Fibroblast of lung (primary cell): ENCODE data around the gene OXER1. TPM values are rescaled to one million over a fixed set of nuclear protein-coding genes. Genes with fewer than 3 reads are reported as not detected.

ENCODE experiments used
- DNase-seq, 2 donors: peaks; one replicate each; pipeline versions ENCODE4 v3.0.0 to v3.0.0-alpha.2; 2010; ENCODE audit warnings: low read depth in 2 of 2
- H2AFZ ChIP-seq: 2 replicates; pipeline ENCODE4 v1.5.1; 2012; ENCODE audit warnings: low read length, control low read depth, inconsistent platforms
- H3K27ac ChIP-seq: 2 replicates; pipeline ENCODE4 v1.5.1; 2011; ENCODE audit warnings: low read length, control low read depth; ENCODE audit not compliant: insufficient read depth
- H3K27me3 ChIP-seq: 2 replicates; pipeline ENCODE4 v1.5.1; 2011; ENCODE audit warnings: mild to moderate bottlenecking, low read length; ENCODE audit not compliant: control insufficient read depth, insufficient read depth
- H3K36me3 ChIP-seq: 2 replicates; pipeline ENCODE4 v1.5.1; 2011; ENCODE audit warnings: low read length; ENCODE audit not compliant: control insufficient read depth, insufficient read depth
- H3K4me1 ChIP-seq: 2 replicates; pipeline ENCODE4 v1.5.1; 2011; ENCODE audit warnings: low read length; ENCODE audit not compliant: control insufficient read depth, insufficient read depth; ENCODE audit errors: extremely low read depth
- H3K4me2 ChIP-seq: 2 replicates; pipeline ENCODE4 v1.5.1; 2011; ENCODE audit warnings: low read length, control low read depth; ENCODE audit not compliant: insufficient read depth; ENCODE audit errors: extremely low read depth
- H3K4me3 ChIP-seq, 4 experiments: fragments of 200-600 bp in 1 of 4; sonication (generic) in 1 of 4; replicated peaks in 1 of 4; 2 replicates each; pipeline ENCODE4 v1.5.1; 2011 to 2016; ENCODE audit warnings: low read length in 4 of 4, low read depth in 3 of 4, mild to moderate bottlenecking in 3 of 4, control low read depth in 2 of 4, inconsistent platforms in 1 of 4, mixed read lengths in 1 of 4; ENCODE audit not compliant: insufficient read depth in 1 of 4; ENCODE audit errors: control extremely low read depth in 1 of 4
- H3K79me2 ChIP-seq: 2 replicates; pipeline ENCODE4 v1.5.1; 2012; ENCODE audit warnings: mild to moderate bottlenecking, low read length, inconsistent platforms; ENCODE audit not compliant: control insufficient read depth, insufficient read depth
- H3K9ac ChIP-seq: 2 replicates; pipeline ENCODE4 v1.5.1; 2011; ENCODE audit warnings: mild to moderate bottlenecking, low read length, control low read depth; ENCODE audit not compliant: insufficient read depth
- H3K9me3 ChIP-seq: 2 replicates; pipeline ENCODE4 v1.5.1; 2012; ENCODE audit warnings: low read depth, low read length; ENCODE audit not compliant: control insufficient read depth, insufficient read depth
- H4K20me1 ChIP-seq: 2 replicates; pipeline ENCODE4 v1.5.1; 2011; ENCODE audit warnings: low read length; ENCODE audit not compliant: control insufficient read depth, insufficient read depth; ENCODE audit errors: extremely low read depth
- CTCF ChIP-seq, 2 donors: IDR thresholded peaks in 1 of 2; conservative IDR thresholded peaks in 1 of 2; 1 replicate in 1 of 2; 2 replicates in 1 of 2; pipeline ENCODE4 v1.5.1; 2011 to 2012; ENCODE audit warnings: low read length in 2 of 2, control low read depth in 1 of 2, inconsistent platforms in 1 of 2, low read depth in 1 of 2, mild to moderate bottlenecking in 1 of 2
- EZH2 ChIP-seq: IDR thresholded peaks from 2 replicates; pipeline ENCODE4 v1.5.1; 2012; ENCODE audit warnings: low read length, control low read depth, mild to moderate bottlenecking; ENCODE audit errors: missing control alignments
- polyA plus RNA-seq, 2 donors: library from polyadenylated mRNA; depleted of rRNA in 1 of 2; stranded (reverse) in 1 of 2; unstranded in 1 of 2; fragments of >200 nt; gene quantifications; 2 replicates each; pipeline ENCODE4 v1.2.1, GENCODE V29; 2011 to 2012; ENCODE audit warnings: missing spikeins in 1 of 2
- total RNA-seq: library from RNA; depleted of rRNA; stranded (reverse); fragments of >200 nt; gene quantifications from 2 replicates; pipeline ENCODE4 v1.2.1, GENCODE V29; 2014

The OXER1 gene
- total and polyA plus RNA-seq, 2 donors (not counting 1 experiment from before 2014, with no cell fraction given): 0.17 TPM; not detected in 1

DNA sequence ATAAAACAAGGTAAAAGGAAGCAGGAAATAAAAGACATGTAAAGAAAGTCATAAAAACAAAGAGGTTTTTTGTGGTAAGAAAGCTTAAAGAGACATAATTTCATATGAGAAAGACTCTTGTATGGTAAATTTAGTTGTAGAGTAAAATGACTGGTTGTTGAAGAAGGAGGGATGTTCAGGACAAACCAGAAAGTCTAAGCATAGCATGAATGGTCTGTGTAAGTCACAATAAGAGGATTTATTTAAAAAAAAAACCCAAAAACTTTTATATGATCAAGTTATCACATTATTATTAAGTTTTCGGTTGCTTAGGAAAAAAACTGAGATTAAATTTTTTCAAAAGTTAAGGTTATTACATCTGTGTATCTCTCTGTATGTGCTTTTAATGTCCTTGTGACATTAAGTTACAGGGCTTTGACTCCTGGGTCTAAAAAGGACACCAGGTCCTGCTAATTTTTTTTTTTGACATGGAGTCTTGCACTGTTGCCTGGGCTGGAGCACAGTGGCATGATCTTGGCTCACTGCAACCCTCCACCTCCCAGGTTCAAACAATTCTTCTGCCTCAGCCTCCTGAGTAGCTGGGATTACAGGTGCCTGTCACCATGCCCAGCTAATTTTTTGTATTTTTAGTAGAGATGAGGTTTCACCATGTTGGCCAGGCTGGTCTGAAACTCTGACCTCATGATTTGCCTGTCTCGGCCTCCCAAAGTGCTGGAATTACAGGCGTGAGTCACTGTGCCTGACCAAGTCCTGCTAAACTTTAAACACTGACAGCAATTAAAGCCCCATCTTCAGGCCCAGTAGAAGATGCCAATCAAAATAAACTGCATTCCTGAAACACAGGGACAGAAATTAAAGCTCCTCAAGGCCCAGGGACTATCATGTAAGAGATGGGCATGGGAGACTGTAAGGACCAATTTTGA, 14.2 kb upstream of the OXER1 start:
- H3K4me1 ChIP-seq: no peaks in the 10 kb centered on the region
- no peak overlapping the region for H3K4me2 ChIP-seq
- no peaks in the 10 kb centered on the region for H3K27me3 ChIP-seq
- H2AFZ ChIP-seq: no peak overlapping the region
- H3K9ac ChIP-seq: no peak overlapping the region
- H3K9me3 ChIP-seq: no peaks in the 10 kb centered on the region
- H3K4me3 ChIP-seq: no peak overlapping the region
- no peak for TF ChIP-seq CTCF (conservative IDR thresholded peaks at IDR 0.05 in 1 of 2, IDR thresholded peaks at IDR 0.05 in 1 of 2; ENCODE audit: low read depth in 1 of 2, low read length in 2 of 2)
- no peak for TF ChIP-seq EZH2
- no peaks in the 10 kb centered on the region for H3K36me3 ChIP-seq
- no peak overlapping the region for H3K27ac ChIP-seq
- no peak for DNase-seq
- H3K79me2 ChIP-seq: no peaks in the 10 kb centered on the region
- no peaks in the 10 kb centered on the region for H4K20me1 ChIP-seq

GRCh38 chr2:42775810-42776209, 11.9 kb upstream of the OXER1 start:
- no peaks in the 10 kb centered on the region for H3K9me3 ChIP-seq
- DNase-seq: no peak
- H3K79me2 ChIP-seq: no peaks in the 10 kb centered on the region
- no peak overlapping the region for H2AFZ ChIP-seq
- no peak overlapping the region for H3K4me3 ChIP-seq
- H3K9ac ChIP-seq: no peak overlapping the region
- H3K36me3 ChIP-seq: no peaks in the 10 kb centered on the region
- no peak overlapping the region for H3K27ac ChIP-seq
- H4K20me1 ChIP-seq: no peaks in the 10 kb centered on the region
- H3K4me2 ChIP-seq: no peak overlapping the region
- no peaks in the 10 kb centered on the region for H3K27me3 ChIP-seq
- TF ChIP-seq EZH2 (no peak), CTCF (conservative IDR thresholded peaks at IDR 0.05 in 1 of 2, IDR thresholded peaks at IDR 0.05 in 1 of 2; ENCODE audit: low read depth in 1 of 2, low read length in 2 of 2) (no peak)
- no peaks in the 10 kb centered on the region for H3K4me1 ChIP-seq

GRCh38 chr2:42775186-42775585, 11.3 kb upstream of the OXER1 start:
- Histone ChIP-seq H3K9me3 (no peaks in the 10 kb centered on the region), H3K4me3 (no peak overlapping the region), H3K4me1 (no peaks in the 10 kb centered on the region), H4K20me1 (no peaks in the 10 kb centered on the region), H3K27ac (no peak overlapping the region), H3K79me2 (no peaks in the 10 kb centered on the region), H2AFZ (no peak overlapping the region), H3K4me2 (no peak overlapping the region), H3K9ac (no peak overlapping the region), H3K36me3 (no peaks in the 10 kb centered on the region), H3K27me3 (no peaks in the 10 kb centered on the region)
- no peak for TF ChIP-seq CTCF (conservative IDR thresholded peaks at IDR 0.05 in 1 of 2, IDR thresholded peaks at IDR 0.05 in 1 of 2; ENCODE audit: low read depth in 1 of 2, low read length in 2 of 2)
- no peak for DNase-seq
